Mesendoderm (in vitro differentiated cells): ENCODE results near the gene KRT79.
"Not testable (repeated sequence)": the region's sequence is repeated elsewhere in the genome, so short reads cannot be mapped to it uniquely, and the experiment has no call there.

Experiments used
- DNase-seq: peaks from one replicate; pipeline ENCODE4 v3.0.0; 2013
- H2AK5ac ChIP-seq: 2 replicates; pipeline ENCODE4 v1.6.1; 2013; ENCODE audit warnings: low read length, inconsistent platforms
- H2BK120ac ChIP-seq: 2 replicates; pipeline ENCODE4 v1.6.1; 2013; ENCODE audit warnings: low read depth, mild to moderate bottlenecking, low read length, moderate library complexity, mixed read lengths
- H2BK15ac ChIP-seq: replicated peaks from 2 replicates; pipeline ENCODE4 v1.6.1; 2013; ENCODE audit warnings: low read depth, mild to moderate bottlenecking, moderate library complexity
- H2BK5ac ChIP-seq: 2 replicates; pipeline ENCODE4 v1.6.1; 2013; ENCODE audit warnings: low read length, inconsistent platforms
- H3K18ac ChIP-seq: 2 replicates; pipeline ENCODE4 v1.6.1; 2013; ENCODE audit warnings: mild to moderate bottlenecking, low read length, mixed read lengths
- H3K23ac ChIP-seq: one replicate; pipeline ENCODE4 v1.6.1; 2013; ENCODE audit warnings: low read length
- H3K27ac ChIP-seq: 2 replicates; pipeline ENCODE4 v1.5.1; 2013; ENCODE audit warnings: low read depth, mild to moderate bottlenecking, inconsistent platforms, low read length, moderate library complexity
- H3K27me3 ChIP-seq: 2 replicates; pipeline ENCODE4 v1.6.1; 2013; ENCODE audit warnings: low read length, control low read depth, mild to moderate bottlenecking, inconsistent platforms; ENCODE audit not compliant: insufficient read depth, poor library complexity
- H3K36me3 ChIP-seq: 2 replicates; pipeline ENCODE4 v1.6.1; 2013; ENCODE audit warnings: low read length, inconsistent platforms; ENCODE audit not compliant: control insufficient read depth, insufficient read depth
- H3K4ac ChIP-seq: one replicate; pipeline ENCODE4 v1.6.1; 2013; ENCODE audit warnings: low read depth, mild to moderate bottlenecking, low read length, moderate library complexity
- H3K4me1 ChIP-seq: 2 replicates; pipeline ENCODE4 v1.6.1; 2013; ENCODE audit warnings: low read depth, low read length, inconsistent platforms; ENCODE audit not compliant: control insufficient read depth
- H3K4me2 ChIP-seq: 2 replicates; pipeline ENCODE4 v1.6.1; 2013; ENCODE audit warnings: low read length
- H3K4me3 ChIP-seq: 2 replicates; pipeline ENCODE4 v1.5.1; 2013; ENCODE audit warnings: mild to moderate bottlenecking, low read length
- H3K56ac ChIP-seq: one replicate; pipeline ENCODE4 v1.6.1; 2013; ENCODE audit warnings: low read length
- H3K79me1 ChIP-seq: 2 replicates; pipeline ENCODE4 v1.6.1; 2013; ENCODE audit warnings: low read length, inconsistent platforms
- H3K79me2 ChIP-seq: 2 replicates; pipeline ENCODE4 v1.6.1; 2013; ENCODE audit warnings: mild to moderate bottlenecking, low read length; ENCODE audit not compliant: control insufficient read depth, insufficient read depth
- H3K9ac ChIP-seq: 2 replicates; pipeline ENCODE4 v1.6.1; 2013; ENCODE audit warnings: low read length, inconsistent platforms
- H4K5ac ChIP-seq: one replicate; pipeline ENCODE4 v1.6.1; 2013; ENCODE audit warnings: low read length
- H4K8ac ChIP-seq: one replicate; pipeline ENCODE4 v1.6.1; 2013; ENCODE audit warnings: low read depth, mild to moderate bottlenecking, control low read depth, low read length, moderate library complexity
- WGBS: extraction: QIAGEN DNeasy Blood & Tissue Kit; methylation state at CpG from one replicate; pipeline ENCODE4 v1.1.7; 2013; ENCODE audit warnings: low lambda C conversion rate, missing lambda C conversion rate; ENCODE audit not compliant: insufficient coverage; ENCODE audit errors: extremely low coverage; 5-methylcytosine and 5-hydroxymethylcytosine counted together

KRT79 gene

GRCh38 chr12:52796429-52796794 lies 37.7 kb downstream of the KRT79 start:
- Histone ChIP-seq H3K23ac (no peak overlapping the region), H3K9ac (no peak overlapping the region), H4K5ac (no peak overlapping the region), H3K56ac (no peak overlapping the region), H3K4ac (no peak overlapping the region), H2BK15ac (no peak overlapping the region), H3K27ac (no peak overlapping the region), H3K79me1 (no peaks in the 10 kb centered on the region), H3K79me2 (no peaks in the 10 kb centered on the region), H3K4me1 (no peaks in the 10 kb centered on the region), H2AK5ac (no peak overlapping the region), H3K18ac (no peak overlapping the region), H2BK5ac (no peak overlapping the region), H4K8ac (no peak overlapping the region), H3K4me2 (no peak overlapping the region), H3K27me3 (no peaks in the 10 kb centered on the region), H3K36me3 (no peaks in the 10 kb centered on the region), H3K4me3 (no peak overlapping the region), H2BK120ac (no peak overlapping the region)
- no peak for DNase-seq
- WGBS: no CpG with 5 or more reads among the region's 3 CpGs

- Histone ChIP-seq H3K4ac (no peak within 1 kb of the TSS), H3K27ac (no peak within 1 kb of the TSS), H3K56ac (no peak within 1 kb of the TSS), H2AK5ac (no peak within 1 kb of the TSS), H3K4me3 (no peak within 1 kb of the TSS), H2BK5ac (no peak within 1 kb of the TSS), H3K36me3 (no peaks in the 10 kb centered on the region), H3K4me1 (no peaks in the 10 kb centered on the region), H3K23ac (no peak within 1 kb of the TSS), H3K9ac (no peak within 1 kb of the TSS), H3K79me2 (no peaks in the 10 kb centered on the region), H2BK120ac (no peak within 1 kb of the TSS), H3K27me3 (no peaks in the 10 kb centered on the region), H3K4me2 (no peak within 1 kb of the TSS), H2BK15ac (no peak within 1 kb of the TSS), H3K79me1 (no peaks in the 10 kb centered on the region), H4K5ac (no peak within 1 kb of the TSS), H3K18ac (no peak within 1 kb of the TSS), H4K8ac (no peak within 1 kb of the TSS)
- no peak for DNase-seq
- no CpG with 5 or more reads among the region's 17 CpGs for WGBS
These were observed 38.2 kb downstream of the KRT79 start, which contains the start of gene KRT3 for GRCh38 chr12:52795694-52796428. TSS of gene KRT3 (minus strand) at chr12:52796117. CDS start at chr12:52796042, 75 bp downstream.

- not testable (repeated sequence) for H2BK5ac ChIP-seq, DNase-seq, H2BK15ac ChIP-seq, H2BK120ac ChIP-seq, H3K27me3 ChIP-seq, H2AK5ac ChIP-seq, H3K23ac ChIP-seq, H3K4ac ChIP-seq, H3K18ac ChIP-seq, H3K27ac ChIP-seq, H3K36me3 ChIP-seq, H3K79me1 ChIP-seq, H3K56ac ChIP-seq, H3K4me3 ChIP-seq, H4K8ac ChIP-seq, H4K5ac ChIP-seq, H3K4me1 ChIP-seq, H3K4me2 ChIP-seq, H3K9ac ChIP-seq, H3K79me2 ChIP-seq
- WGBS: no CpG with 5 or more reads among the region's 2 CpGs
These were observed 38.8 kb downstream of the KRT79 start for GRCh38 chr12:52795332-52795674.

GRCh38 chr12:52794479-52795331 lies 39.4 kb downstream of the KRT79 start:
- H3K79me1 ChIP-seq: no peaks in the 10 kb centered on the region
- H3K79me2 ChIP-seq: no peaks in the 10 kb centered on the region
- no peaks in the 10 kb centered on the region for H3K36me3 ChIP-seq
- H3K27ac ChIP-seq: no peak overlapping the region
- no peak overlapping the region for H4K8ac ChIP-seq
- H3K18ac ChIP-seq: no peak overlapping the region
- no peak for DNase-seq
- no peak overlapping the region for H2BK5ac ChIP-seq
- H3K9ac ChIP-seq: no peak overlapping the region
- no peak overlapping the region for H2AK5ac ChIP-seq
- H3K23ac ChIP-seq: no peak overlapping the region
- H2BK15ac ChIP-seq: no peak overlapping the region
- no peaks in the 10 kb centered on the region for H3K4me1 ChIP-seq
- H3K4me2 ChIP-seq: no peak overlapping the region
- no peak overlapping the region for H2BK120ac ChIP-seq
- H3K4ac ChIP-seq: no peak overlapping the region
- no peak overlapping the region for H3K56ac ChIP-seq
- H3K27me3 ChIP-seq: no peaks in the 10 kb centered on the region
- H4K5ac ChIP-seq: no peak overlapping the region
- no CpG with 5 or more reads among the region's 5 CpGs for WGBS
- H3K4me3 ChIP-seq: no peak overlapping the region

- Histone ChIP-seq H3K27me3 (no peaks in the 10 kb centered on the region), H3K18ac (no peak overlapping the region), H3K4ac (no peak overlapping the region), H2BK15ac (no peak overlapping the region), H3K23ac (no peak overlapping the region), H2BK5ac (no peak overlapping the region), H3K4me3 (no peak overlapping the region), H2AK5ac (no peak overlapping the region), H3K9ac (no peak overlapping the region), H3K56ac (no peak overlapping the region), H2BK120ac (no peak overlapping the region), H3K27ac (no peak overlapping the region), H4K8ac (no peak overlapping the region), H3K79me1 (no peaks in the 10 kb centered on the region), H3K4me2 (no peak overlapping the region), H3K4me1 (no peaks in the 10 kb centered on the region), H3K36me3 (no peaks in the 10 kb centered on the region), H3K79me2 (no peaks in the 10 kb centered on the region), H4K5ac (no peak overlapping the region)
- no peak for DNase-seq
- no CpG with 5 or more reads among the region's 10 CpGs for WGBS
These were observed 41.7 kb downstream of the KRT79 start for GRCh38 chr12:52792185-52793029.
